HL-60 (cell line): ENCODE measurements around the gene ANKRD33B.

Experiments
- DNase-seq, 2 experiments: peaks; one replicate each; pipeline ENCODE4 v3.0.0-alpha.2; 2010 to 2020; ENCODE audit warnings: low read depth in 1 of 2, low spot score in 1 of 2
- H3K27ac ChIP-seq: fragments of 250-450 bp; sonication (Bioruptor Pico); replicated peaks from 2 replicates; pipeline ENCODE4 v1.5.1; 2020; ENCODE audit warnings: mild to moderate bottlenecking, moderate library complexity
- H3K27me3 ChIP-seq: fragments of 250-450 bp; sonication (Bioruptor Pico); 2 replicates; pipeline ENCODE4 v1.5.1; 2021; ENCODE audit warnings: mild to moderate bottlenecking, moderate library complexity; ENCODE audit not compliant: insufficient read depth, poor library complexity, severe bottlenecking
- H3K4me3 ChIP-seq: replicated peaks from 2 replicates; pipeline ENCODE4 v1.5.1; 2011; ENCODE audit warnings: mild to moderate bottlenecking, control low read depth, low read length; ENCODE audit not compliant: insufficient read depth
- CTCF ChIP-seq: IDR thresholded peaks from one replicate; pipeline ENCODE4 v1.5.1; 2011; ENCODE audit warnings: low read length, control low read depth, inconsistent platforms; ENCODE audit not compliant: insufficient read depth
- GABPA ChIP-seq: IDR thresholded peaks from 2 replicates; pipeline ENCODE4 v1.6.1; 2012; ENCODE audit warnings: low read depth
- POLR2AphosphoS5 ChIP-seq: IDR thresholded peaks from 2 replicates; pipeline ENCODE4 v1.6.1; 2012; ENCODE audit warnings: low read depth
- REST ChIP-seq: IDR thresholded peaks from 2 replicates; pipeline ENCODE4 v1.6.1; 2012; ENCODE audit warnings: low read depth; ENCODE audit not compliant: insufficient replicate concordance
- SPI1 ChIP-seq: IDR thresholded peaks from 2 replicates; pipeline ENCODE4 v1.6.1; 2012; ENCODE audit warnings: low read depth, mild to moderate bottlenecking, borderline replicate concordance

Gene ANKRD33B

GRCh38 chr5:10678244-10678643 lies 114.4 kb downstream of the ANKRD33B start:
- Histone ChIP-seq H3K27me3 (no peaks in the 10 kb centered on the region), H3K4me3 (no peak overlapping the region), H3K27ac (no peak overlapping the region)
- no peak for DNase-seq
- TF ChIP-seq SPI1 (no peak), GABPA (no peak), CTCF (no peak)

GRCh38 chr5:10679336-10679988 lies 115.6 kb downstream of the ANKRD33B start:
- no peak overlapping the region for H3K4me3 ChIP-seq
- no peak for DNase-seq

GRCh38 chr5:10680876-10681481 lies 117.1 kb downstream of the ANKRD33B start:
- Histone ChIP-seq H3K27me3 (no peaks in the 10 kb centered on the region), H3K4me3 (no peak overlapping the region), H3K27ac (no peak overlapping the region)
- DNase-seq: no peak
- TF ChIP-seq CTCF: no peak
- TF ChIP-seq REST: no peak
- no peak for TF ChIP-seq GABPA
- no peak for TF ChIP-seq POLR2AphosphoS5
- TF ChIP-seq SPI1: no peak

More at GRCh38 chr5:10679336-10679988, 115.6 kb downstream of the ANKRD33B start:
- TF ChIP-seq CTCF (no peak), POLR2AphosphoS5 (no peak), GABPA (no peak), REST (no peak), SPI1 (no peak)
- H3K27me3 ChIP-seq: no peaks in the 10 kb centered on the region
- no peak overlapping the region for H3K27ac ChIP-seq
